Effector memory CD4-positive, alpha-beta T cell (primary cell): ENCODE data around the gene FOXC1.

Experiments
- DNase-seq, 3 donors: peaks; one replicate each; pipeline ENCODE4 v3.0.0-alpha.2; 2020
- H3K27ac ChIP-seq: 2 replicates; pipeline ENCODE4 v1.7.0; 2013; ENCODE audit warnings: mild to moderate bottlenecking, low read length, moderate library complexity; ENCODE audit not compliant: insufficient read depth, poor library complexity, severe bottlenecking
- H3K27me3 ChIP-seq: replicated peaks from 2 replicates; pipeline ENCODE4 v1.7.0; 2013; ENCODE audit warnings: mild to moderate bottlenecking, low read length; ENCODE audit not compliant: insufficient read depth, control insufficient read depth, poor library complexity, severe bottlenecking
- H3K36me3 ChIP-seq: 2 replicates; pipeline ENCODE4 v1.7.0; 2013; ENCODE audit warnings: mild to moderate bottlenecking, low read length, moderate library complexity; ENCODE audit not compliant: control insufficient read depth, insufficient read depth
- H3K4me1 ChIP-seq: 2 replicates; pipeline ENCODE4 v1.7.0; 2013; ENCODE audit warnings: low read length, mild to moderate bottlenecking; ENCODE audit not compliant: control insufficient read depth, insufficient read depth, poor library complexity, severe bottlenecking
- H3K4me3 ChIP-seq: 2 replicates; pipeline ENCODE4 v1.7.0; 2013; ENCODE audit warnings: low read length, low read depth, mild to moderate bottlenecking; ENCODE audit not compliant: insufficient read depth, poor library complexity, severe bottlenecking
- H3K9me3 ChIP-seq: 2 replicates; pipeline ENCODE4 v1.7.0; 2013; ENCODE audit warnings: mild to moderate bottlenecking, low read length, moderate library complexity; ENCODE audit not compliant: control insufficient read depth

The FOXC1 gene

GRCh38 chr6:1631251-1631650 is 21.5 kb downstream of the FOXC1 start:
- no peak for DNase-seq
- H3K9me3 ChIP-seq, result no peaks in the 10 kb centered on the region
- no peak overlapping the region for H3K27ac ChIP-seq

GRCh38 chr6:1633366-1634021 is 23.8 kb downstream of the FOXC1 start:
- H3K27ac ChIP-seq, result no peak overlapping the region
- no peaks in the 10 kb centered on the region for H3K36me3 ChIP-seq
- H3K4me3 ChIP-seq, result no peak overlapping the region
- no peaks in the 10 kb centered on the region for H3K9me3 ChIP-seq
- DNase-seq, result no peak
- no peaks in the 10 kb centered on the region for H3K27me3 ChIP-seq
- H3K4me1 ChIP-seq, result no peaks in the 10 kb centered on the region

More at GRCh38 chr6:1631251-1631650, 21.5 kb downstream of the FOXC1 start:
- H3K36me3 ChIP-seq, result no peaks in the 10 kb centered on the region
- H3K4me3 ChIP-seq, result no peak overlapping the region
- H3K27me3 ChIP-seq, result peaks cover 6% of the 10 kb centered on the region
- no peaks in the 10 kb centered on the region for H3K4me1 ChIP-seq

GRCh38 chr6:1634081-1634480 is 24.4 kb downstream of the FOXC1 start:
- Histone ChIP-seq H3K27ac (no peak overlapping the region), H3K27me3 (no peaks in the 10 kb centered on the region), H3K4me1 (no peaks in the 10 kb centered on the region), H3K4me3 (no peak overlapping the region), H3K36me3 (no peaks in the 10 kb centered on the region), H3K9me3 (no peaks in the 10 kb centered on the region)
- DNase-seq, result no peak

- no peaks in the 10 kb centered on the region for H3K4me1 ChIP-seq
- H3K4me3 ChIP-seq, result no peak overlapping the region
- no peaks in the 10 kb centered on the region for H3K27me3 ChIP-seq
- no peaks in the 10 kb centered on the region for H3K36me3 ChIP-seq
- H3K9me3 ChIP-seq, result no peaks in the 10 kb centered on the region
- H3K27ac ChIP-seq, result no peak overlapping the region
- no peak for DNase-seq
These were observed 25.7 kb downstream of the FOXC1 start for GRCh38 chr6:1635305-1636010.

GRCh38 chr6:1636272-1636825 is 26.6 kb downstream of the FOXC1 start:
- no peak overlapping the region for H3K27ac ChIP-seq
- no peak for DNase-seq
- no peaks in the 10 kb centered on the region for H3K4me1 ChIP-seq
- H3K9me3 ChIP-seq, result no peaks in the 10 kb centered on the region
- no peak overlapping the region for H3K4me3 ChIP-seq
- no peaks in the 10 kb centered on the region for H3K36me3 ChIP-seq
- no peaks in the 10 kb centered on the region for H3K27me3 ChIP-seq

GRCh38 chr6:1636971-1637871 is 27.5 kb downstream of the FOXC1 start:
- no peaks in the 10 kb centered on the region for H3K9me3 ChIP-seq
- DNase-seq, result no peak
- H3K36me3 ChIP-seq, result no peaks in the 10 kb centered on the region
- H3K4me1 ChIP-seq, result no peaks in the 10 kb centered on the region
- H3K27me3 ChIP-seq, result no peaks in the 10 kb centered on the region
- H3K27ac ChIP-seq, result no peak overlapping the region
- H3K4me3 ChIP-seq, result no peak overlapping the region

DNA sequence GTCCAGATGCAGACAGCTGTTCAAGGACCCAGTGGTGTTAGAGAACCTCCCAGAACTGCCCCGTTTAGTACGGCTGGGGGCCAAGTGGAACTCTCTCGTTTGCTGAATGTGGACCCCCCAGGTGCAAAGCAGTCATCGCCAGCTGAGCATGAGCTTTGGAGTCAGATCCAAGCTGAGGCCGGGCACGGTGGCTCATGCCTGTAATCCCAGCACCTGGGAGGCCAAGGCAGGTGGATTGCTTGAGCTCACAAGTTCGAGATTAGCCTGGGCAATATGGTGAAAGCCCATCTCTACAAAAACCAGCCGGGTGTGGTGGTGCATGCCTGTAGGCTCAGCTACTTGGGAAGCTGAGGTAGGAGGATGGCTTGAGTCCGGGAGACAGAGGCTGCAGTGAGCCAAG is 29.7 kb downstream of the FOXC1 start:
- Histone ChIP-seq H3K4me1 (no peaks in the 10 kb centered on the region), H3K27ac (no peak overlapping the region), H3K9me3 (no peaks in the 10 kb centered on the region), H3K4me3 (no peak overlapping the region), H3K36me3 (no peaks in the 10 kb centered on the region), H3K27me3 (no peaks in the 10 kb centered on the region)
- DNase-seq, result no peak

- H3K27ac ChIP-seq, result no peak overlapping the region
- DNase-seq, result no peak
- H3K4me3 ChIP-seq, result no peak overlapping the region
- H3K27me3 ChIP-seq, result no peaks in the 10 kb centered on the region
- no peaks in the 10 kb centered on the region for H3K9me3 ChIP-seq
- H3K36me3 ChIP-seq, result no peaks in the 10 kb centered on the region
- H3K4me1 ChIP-seq, result no peaks in the 10 kb centered on the region
These were observed 30.8 kb downstream of the FOXC1 start for GRCh38 chr6:1640476-1640875.

DNA sequence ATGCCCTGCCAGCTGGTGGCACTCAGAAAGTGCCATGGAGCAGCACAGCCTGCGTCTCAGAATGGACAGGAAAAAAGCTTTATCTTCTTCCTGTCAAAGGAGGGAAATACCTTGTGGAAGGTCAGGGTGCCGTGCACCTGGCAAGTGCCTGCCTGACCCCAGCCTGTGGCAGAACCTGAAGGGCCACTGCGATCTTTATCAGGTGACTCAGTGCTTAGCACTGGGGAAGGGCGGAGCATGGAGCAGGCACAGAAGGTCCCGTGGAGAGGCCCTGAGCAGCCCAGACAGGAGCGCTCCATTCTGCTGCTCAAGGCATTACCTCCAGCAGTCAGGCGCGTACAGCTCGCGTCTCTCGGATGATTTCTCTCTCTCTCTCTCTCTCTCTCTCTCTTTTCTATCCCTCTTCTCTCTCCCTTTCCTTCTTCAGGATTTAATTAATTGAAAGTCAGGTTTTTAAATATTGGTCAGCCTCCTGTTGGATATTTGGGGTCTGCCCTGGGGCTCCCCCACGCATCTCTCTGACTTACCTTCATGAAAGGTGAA is 31.7 kb downstream of the FOXC1 start:
- Histone ChIP-seq H3K36me3 (no peaks in the 10 kb centered on the region), H3K4me3 (no peak overlapping the region), H3K9me3 (no peaks in the 10 kb centered on the region), H3K27ac (no peak overlapping the region), H3K27me3 (no peaks in the 10 kb centered on the region), H3K4me1 (no peaks in the 10 kb centered on the region)
- no peak for DNase-seq
